ENCODE data around the gene RTL1.

GRCh38 chr14:100864960-100865681, 38.4 kb downstream of the RTL1 start:
- TF ChIP-seq CTCF (IDR thresholded peaks at IDR 0.05) = no peak
- no peak for TF ChIP-seq POLR2A (IDR thresholded peaks at IDR 0.05)

Data from stomach (tissue), 4 donors.